ENCODE data around the gene WWOX. TPM values are rescaled to one million over a fixed set of nuclear protein-coding genes. Genes with fewer than 3 reads are reported as not detected.

Gene WWOX
- total RNA-seq, 1 donor from 2014 or later: 12.6 TPM

GRCh38 chr16:78306361-78306760, 206.9 kb downstream of the WWOX start:
- Histone ChIP-seq H3K4me3 (ENCODE audit: low read depth, low read length) (no peak overlapping the region), H3K27me3 (ENCODE audit: control insufficient read depth, insufficient read depth, low read length) (no peaks in the 10 kb centered on the region), H3K36me3 (ENCODE audit: control insufficient read depth, insufficient read depth, low read length) (no peaks in the 10 kb centered on the region)
- no peak for TF ChIP-seq CTCF (IDR thresholded peaks at IDR 0.05; ENCODE audit: insufficient read depth, low read length, severe bottlenecking)
- DNase-seq (ENCODE audit: low read depth) (no peak), FAIRE-seq (no peak)

- Histone ChIP-seq H3K4me3 (ENCODE audit: low read depth, low read length) (no peak overlapping the region), H3K36me3 (ENCODE audit: control insufficient read depth, insufficient read depth, low read length) (no peaks in the 10 kb centered on the region), H3K27me3 (ENCODE audit: control insufficient read depth, insufficient read depth, low read length) (no peaks in the 10 kb centered on the region)
- no peak for TF ChIP-seq CTCF (IDR thresholded peaks at IDR 0.05; ENCODE audit: insufficient read depth, low read length, severe bottlenecking)
- DNase-seq (ENCODE audit: low read depth): peak; percentile 31
- no peak for FAIRE-seq
Observed at GRCh38 chr16:78307824-78308528, 208.5 kb downstream of the WWOX start.

- Histone ChIP-seq H3K27me3 (ENCODE audit: control insufficient read depth, insufficient read depth, low read length) (no peaks in the 10 kb centered on the region), H3K4me3 (ENCODE audit: low read depth, low read length) (no peak overlapping the region), H3K36me3 (ENCODE audit: control insufficient read depth, insufficient read depth, low read length) (no peaks in the 10 kb centered on the region)
- no peak for FAIRE-seq
- no peak for DNase-seq (ENCODE audit: low read depth)
- no peak for TF ChIP-seq CTCF (IDR thresholded peaks at IDR 0.05; ENCODE audit: insufficient read depth, low read length, severe bottlenecking)
Observed at GRCh38 chr16:78309763-78310162, 210.3 kb downstream of the WWOX start.

- no peaks in the 10 kb centered on the region for H3K27me3 ChIP-seq (ENCODE audit: control insufficient read depth, insufficient read depth, low read length)
- DNase-seq (ENCODE audit: low read depth) (no peak), FAIRE-seq (no peak)
- H3K4me3 ChIP-seq (ENCODE audit: low read depth, low read length): no peak overlapping the region
- TF ChIP-seq CTCF (IDR thresholded peaks at IDR 0.05; ENCODE audit: insufficient read depth, low read length, severe bottlenecking): no peak
- no peaks in the 10 kb centered on the region for H3K36me3 ChIP-seq (ENCODE audit: control insufficient read depth, insufficient read depth, low read length)
Observed at GRCh38 chr16:78310196-78310595, 210.7 kb downstream of the WWOX start.

GRCh38 chr16:78310990-78311561, 211.6 kb downstream of the WWOX start:
- TF ChIP-seq CTCF (IDR thresholded peaks at IDR 0.05; ENCODE audit: insufficient read depth, low read length, severe bottlenecking): no peak
- H3K36me3 ChIP-seq (ENCODE audit: control insufficient read depth, insufficient read depth, low read length): no peaks in the 10 kb centered on the region
- no peak for FAIRE-seq
- no peak for DNase-seq (ENCODE audit: low read depth)
- no peaks in the 10 kb centered on the region for H3K27me3 ChIP-seq (ENCODE audit: control insufficient read depth, insufficient read depth, low read length)
- H3K4me3 ChIP-seq (ENCODE audit: low read depth, low read length): no peak overlapping the region

All from bronchial epithelial cell (primary cell).